AG04450 (cell line): ENCODE results near the gene FAAP20. TPM values are rescaled to one million over a fixed set of nuclear protein-coding genes. Genes with fewer than 3 reads are reported as not detected.
A peak's percentile ranks its signal among the peaks of the same experiment; 100 is the strongest.

ENCODE experiments used
- CTCF ChIA-PET: fragments of 300-600, 350-600 bp; formaldehyde crosslinking; extraction: SDS; loops from one replicate; lab custom pipeline; 2022; ENCODE audit warnings: antibody characterized with exemption, inconsistent platforms; lab: Charles Lee
- POLR2A ChIA-PET: fragments of 350-600 bp; formaldehyde crosslinking; extraction: SDS; loops from one replicate; lab custom pipeline; 2021; ENCODE audit warnings: antibody characterized with exemption, inconsistent platforms; lab: Yijun Ruan, JAX
- DNase-seq: peaks from one replicate; pipeline ENCODE4 v3.0.0-alpha.2; 2011; ENCODE audit warnings: low read depth, low spot score
- H3K27ac ChIP-seq: one replicate; pipeline ENCODE4 v1.5.1; 2012; ENCODE audit warnings: low read depth, low read length, control low read depth
- H3K27me3 ChIP-seq: one replicate; pipeline ENCODE4 v1.6.0; 2012; ENCODE audit warnings: low read length; ENCODE audit not compliant: control insufficient read depth, insufficient read depth
- H3K4me3 ChIP-seq: 2 replicates; pipeline ENCODE4 v1.5.1; 2011; ENCODE audit warnings: mild to moderate bottlenecking, low read depth, low read length, control low read depth
- H3K9me3 ChIP-seq: 2 replicates; pipeline ENCODE4 v1.5.1; 2012; ENCODE audit warnings: low read length; ENCODE audit not compliant: control insufficient read depth, insufficient read depth
- polyA plus RNA-seq: library from polyadenylated mRNA; depleted of rRNA; stranded (reverse); fragments of >200 nt; gene quantifications from 2 replicates; pipeline ENCODE4 v1.2.3, GENCODE V29; 2011
- TF ChIP-seq, protein P1 (sequence below): IDR thresholded peaks from 2 replicates; pipeline ENCODE4 v1.5.1; 2011; ENCODE audit warnings: low read depth, low read length, control low read depth, inconsistent platforms

Gene FAAP20
- polyA plus RNA-seq, 1 experiment = 9.7 TPM

DNA sequence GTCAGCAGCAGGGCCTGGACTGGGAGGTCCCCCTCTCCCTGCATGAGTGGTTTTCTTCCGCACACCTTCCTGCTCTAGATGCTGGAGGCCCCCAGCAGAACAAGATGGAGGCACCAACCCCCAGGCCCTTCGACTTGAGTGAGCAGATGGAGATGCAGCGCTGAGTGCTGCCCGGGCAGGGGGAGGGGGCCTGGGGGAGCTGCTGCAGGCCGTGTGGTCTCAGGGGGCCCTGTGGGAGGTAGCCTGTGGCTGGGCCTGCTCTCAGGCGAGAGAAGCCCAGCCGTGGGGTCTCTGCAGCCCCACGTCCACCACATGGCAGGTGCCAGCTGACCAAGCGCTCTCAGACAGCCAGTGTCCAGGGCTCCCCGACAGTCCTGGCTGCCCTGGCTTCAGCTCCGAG lies 1.2 kb upstream of the FAAP20 start:
- DNase-seq = no peak
- POLR2A ChIA-PET = interaction anchor here (1.2 to 2.1 kb wide), 3 partner anchors 186 to 196 kb away, joined by 4 to 24 read pairs (median 9); partner anchors contain the start of genes MORN1 and RER1
- H3K27ac ChIP-seq = peak overlapping the region; percentile 89

GRCh38 chr1:2194898-2195673 lies 514 bp upstream of the FAAP20 start:
- Histone ChIP-seq H3K27me3 (no peaks in the 10 kb centered on the region), H3K9me3 (no peaks in the 10 kb centered on the region; the same call in 1 of the 2 replicates), H3K4me3 (peak overlapping the region; percentile 70), H3K27ac (peak overlapping the region; percentile 89)
- DNase-seq = peak; percentile 48
- CTCF ChIA-PET = interaction anchor here (0.6 to 7.3 kb wide), 39 partner anchors 9 to 389 kb away, joined by 3 to 255 read pairs (median 4); partner anchors contain the start of genes MORN1 and RER1
- POLR2A ChIA-PET = interaction anchor here (0.7 to 2.1 kb wide), 11 partner anchors 9 to 390 kb away, joined by 3 to 24 read pairs (median 4); partner anchors contain the start of genes MORN1 and RER1
- TF ChIP-seq, protein P1, sequence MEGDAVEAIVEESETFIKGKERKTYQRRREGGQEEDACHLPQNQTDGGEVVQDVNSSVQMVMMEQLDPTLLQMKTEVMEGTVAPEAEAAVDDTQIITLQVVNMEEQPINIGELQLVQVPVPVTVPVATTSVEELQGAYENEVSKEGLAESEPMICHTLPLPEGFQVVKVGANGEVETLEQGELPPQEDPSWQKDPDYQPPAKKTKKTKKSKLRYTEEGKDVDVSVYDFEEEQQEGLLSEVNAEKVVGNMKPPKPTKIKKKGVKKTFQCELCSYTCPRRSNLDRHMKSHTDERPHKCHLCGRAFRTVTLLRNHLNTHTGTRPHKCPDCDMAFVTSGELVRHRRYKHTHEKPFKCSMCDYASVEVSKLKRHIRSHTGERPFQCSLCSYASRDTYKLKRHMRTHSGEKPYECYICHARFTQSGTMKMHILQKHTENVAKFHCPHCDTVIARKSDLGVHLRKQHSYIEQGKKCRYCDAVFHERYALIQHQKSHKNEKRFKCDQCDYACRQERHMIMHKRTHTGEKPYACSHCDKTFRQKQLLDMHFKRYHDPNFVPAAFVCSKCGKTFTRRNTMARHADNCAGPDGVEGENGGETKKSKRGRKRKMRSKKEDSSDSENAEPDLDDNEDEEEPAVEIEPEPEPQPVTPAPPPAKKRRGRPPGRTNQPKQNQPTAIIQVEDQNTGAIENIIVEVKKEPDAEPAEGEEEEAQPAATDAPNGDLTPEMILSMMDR = peak; percentile 85

More for the DNA sequence above, 1.2 kb upstream of the FAAP20 start:
- H3K9me3 ChIP-seq = no peaks in the 10 kb centered on the region; the same call in 1 of the 2 replicates
- H3K4me3 ChIP-seq = no peak overlapping the region
- CTCF ChIA-PET = interaction anchor here (0.6 to 7.3 kb wide), 11 partner anchors 8 to 197 kb away, joined by 3 to 255 read pairs (median 6); no protein-coding TSS in a partner anchor
- no peaks in the 10 kb centered on the region for H3K27me3 ChIP-seq
- TF ChIP-seq, protein P1 = no peak

- H3K27ac ChIP-seq = no peak overlapping the region
- CTCF ChIA-PET = interaction anchor here (0.6 to 7.3 kb wide), 2 partner anchors 22 to 188 kb away, joined by 5 to 255 read pairs; no protein-coding TSS in a partner anchor
- DNase-seq = no peak
Observed at GRCh38 chr1:2193514-2194281, 874 bp downstream of the FAAP20 start.

GRCh38 chr1:2192031-2192995 lies 2.3 kb downstream of the FAAP20 start:
- Histone ChIP-seq H3K9me3 (no peaks in the 10 kb centered on the region; the same call in 1 of the 2 replicates), H3K27ac (peak overlapping the region; percentile 47), H3K4me3 (peak overlapping the region; percentile 37), H3K27me3 (no peaks in the 10 kb centered on the region)
- TF ChIP-seq, protein P1 = no peak
- ChIA-PET POLR2A (no interaction called here), CTCF (interaction anchor here (1.6 to 7.3 kb wide), 2 partner anchors 123 to 189 kb away, joined by 7 to 255 read pairs; no protein-coding TSS in a partner anchor)
- DNase-seq = no peak

More at GRCh38 chr1:2193514-2194281, 874 bp downstream of the FAAP20 start:
- no peaks in the 10 kb centered on the region; the same call in 1 of the 2 replicates for H3K9me3 ChIP-seq
- POLR2A ChIA-PET = no interaction called here
- H3K27me3 ChIP-seq = no peaks in the 10 kb centered on the region
- TF ChIP-seq, protein P1 = no peak
- H3K4me3 ChIP-seq = peak overlapping the region; percentile 61
